Endodermal cell (in vitro differentiated cells): ENCODE results near the gene LACC1. TPM values are rescaled to one million over a fixed set of nuclear protein-coding genes. Genes with fewer than 3 reads are reported as not detected.

Experiments
- DNase-seq: peaks from one replicate; pipeline ENCODE4 v3.0.0-alpha.2; 2017
- H3K27ac ChIP-seq: 2 replicates; pipeline ENCODE4 v1.5.1; 2013; ENCODE audit warnings: mild to moderate bottlenecking, low read depth, low read length, moderate library complexity
- H3K27me3 ChIP-seq: 2 replicates; pipeline ENCODE4 v1.6.1; 2013; ENCODE audit warnings: mild to moderate bottlenecking, low read length, moderate library complexity; ENCODE audit not compliant: insufficient read depth, control insufficient read depth, poor library complexity, severe bottlenecking
- H3K36me3 ChIP-seq: 2 replicates; pipeline ENCODE4 v1.7.0; 2013; ENCODE audit warnings: mild to moderate bottlenecking, low read length, moderate library complexity; ENCODE audit not compliant: control insufficient read depth, insufficient read depth
- H3K4me1 ChIP-seq: one replicate; pipeline ENCODE4 v1.7.0; 2013; ENCODE audit warnings: low read length; ENCODE audit not compliant: control insufficient read depth, insufficient read depth
- H3K4me3 ChIP-seq: 2 replicates; pipeline ENCODE4 v1.5.1; 2013; ENCODE audit warnings: mild to moderate bottlenecking, low read length, moderate library complexity
- H3K9ac ChIP-seq: 2 replicates; pipeline ENCODE4 v1.6.1; 2013; ENCODE audit warnings: mild to moderate bottlenecking, low read length, moderate library complexity; ENCODE audit not compliant: poor library complexity, severe bottlenecking; ENCODE audit errors: extremely low read depth
- H3K9me3 ChIP-seq: 2 replicates; pipeline ENCODE4 v1.6.1; 2013; ENCODE audit warnings: mild to moderate bottlenecking, low read length, moderate library complexity; ENCODE audit not compliant: control insufficient read depth
- H3K27ac Mint-ChIP-seq: 2 replicates; pipeline ENCODE4 v1.8.0; 2020; ENCODE audit warnings: mixed read lengths
- H3K27me3 Mint-ChIP-seq: 2 replicates; pipeline ENCODE4 v1.8.0; 2021; ENCODE audit warnings: mild to moderate bottlenecking, mixed read lengths; ENCODE audit not compliant: insufficient read depth
- H3K36me3 Mint-ChIP-seq: 2 replicates; pipeline ENCODE4 v1.8.0; 2020; ENCODE audit warnings: low read depth, mixed read lengths
- H3K4me1 Mint-ChIP-seq: 2 replicates; pipeline ENCODE4 v1.8.0; 2020; ENCODE audit warnings: mixed read lengths
- H3K4me3 Mint-ChIP-seq: 2 replicates; pipeline ENCODE4 v1.8.0; 2020; ENCODE audit warnings: mild to moderate bottlenecking, moderate library complexity, mixed read lengths
- H3K9me3 Mint-ChIP-seq: 2 replicates; pipeline ENCODE4 v1.8.0; 2020; ENCODE audit warnings: mild to moderate bottlenecking, mixed read lengths
- CTCF ChIP-seq: fragments of 200-600 bp; sonication (generic); conservative IDR thresholded peaks from 2 replicates; pipeline ENCODE4 v1.5.0; 2021; ENCODE audit warnings: antibody characterized with exemption, mild to moderate bottlenecking
- WGBS, 2 experiments: methylation state at CpG; one replicate each; pipeline versions ENCODE4 v1.1.5 to v1.1.7; 2013; ENCODE audit warnings: missing lambda C conversion rate in 2 of 2, mixed read lengths in 1 of 2; ENCODE audit not compliant: insufficient coverage in 1 of 2, insufficient read length in 1 of 2; 5-methylcytosine and 5-hydroxymethylcytosine counted together
- total RNA-seq, 2 donors: library from RNA; stranded (reverse); fragmentation: NEBNext Ultra II Directional in 1 of 2; extraction: Animal tissue kit (Norgen Biotek cat#: 25700) in 1 of 2; gene quantifications; 2 replicates in 1 of 2; 3 replicates in 1 of 2; pipeline ENCODE4 v1.2.1, GENCODE V29; 2021

LACC1 gene
- total RNA-seq, 2 donors from 2014 or later = 1.3 to 2.0 TPM

- Histone ChIP-seq H3K36me3 (no peaks in the 10 kb centered on the region), H3K4me1 (no peaks in the 10 kb centered on the region), H3K27me3 (no peaks in the 10 kb centered on the region), H3K27ac (no peak overlapping the region), H3K4me3 (no peak overlapping the region), H3K9ac (no peak overlapping the region), H3K9me3 (peaks cover 16% of the 10 kb centered on the region)
- WGBS, 2 experiments = 77 to 89% methylated on average over 1 of the region's 1 CpG
- no peaks in the 10 kb centered on the region for H3K27me3 Mint-ChIP-seq
- no peaks in the 10 kb centered on the region for H3K4me1 Mint-ChIP-seq
- DNase-seq = no peak
- H3K9me3 Mint-ChIP-seq = peaks cover 14% of the 10 kb centered on the region
- H3K27ac Mint-ChIP-seq = no peak overlapping the region
- TF ChIP-seq CTCF = no peak
- peaks cover 21% of the 10 kb centered on the region for H3K36me3 Mint-ChIP-seq
- H3K4me3 Mint-ChIP-seq = no peak overlapping the region
Measured at GRCh38 chr13:43861863-43862262, 17.8 kb upstream of the LACC1 start.

- Histone ChIP-seq H3K9ac (no peak overlapping the region), H3K4me3 (no peak overlapping the region), H3K9me3 (peaks cover 16% of the 10 kb centered on the region), H3K27me3 (no peaks in the 10 kb centered on the region), H3K27ac (no peak overlapping the region), H3K36me3 (no peaks in the 10 kb centered on the region), H3K4me1 (no peaks in the 10 kb centered on the region)
- DNase-seq = no peak
- no peaks in the 10 kb centered on the region for H3K4me1 Mint-ChIP-seq
- no peak for TF ChIP-seq CTCF
- H3K9me3 Mint-ChIP-seq = peaks cover 14% of the 10 kb centered on the region
- no peak overlapping the region for H3K4me3 Mint-ChIP-seq
- H3K27me3 Mint-ChIP-seq = no peaks in the 10 kb centered on the region
- peaks cover 21% of the 10 kb centered on the region for H3K36me3 Mint-ChIP-seq
- H3K27ac Mint-ChIP-seq = no peak overlapping the region
- 88 to 99% methylated on average over 1 to 4 of the region's 4 CpGs for WGBS, 2 experiments
Measured at GRCh38 chr13:43864921-43865320, 14.8 kb upstream of the LACC1 start.

- H3K36me3 ChIP-seq = no peaks in the 10 kb centered on the region
- DNase-seq = no peak
- Mint-ChIP-seq H3K36me3 (peaks cover 21% of the 10 kb centered on the region), H3K4me3 (no peak overlapping the region), H3K27ac (no peak overlapping the region), H3K27me3 (no peaks in the 10 kb centered on the region), H3K4me1 (no peaks in the 10 kb centered on the region), H3K9me3 (peaks cover 14% of the 10 kb centered on the region)
- no peak for TF ChIP-seq CTCF
- H3K27me3 ChIP-seq = no peaks in the 10 kb centered on the region
- no peak overlapping the region for H3K27ac ChIP-seq
- H3K9me3 ChIP-seq = peaks cover 16% of the 10 kb centered on the region
- no peak overlapping the region for H3K9ac ChIP-seq
- no peak overlapping the region for H3K4me3 ChIP-seq
- 93 to 100% methylated on average over 3 of the region's 4 CpGs for WGBS, 2 experiments
- no peaks in the 10 kb centered on the region for H3K4me1 ChIP-seq
Measured at GRCh38 chr13:43865892-43866291, 13.8 kb upstream of the LACC1 start.
